Lower leg skin (tissue), 4 donors: ENCODE data around the gene SEH1L. TPM values are rescaled to one million over a fixed set of nuclear protein-coding genes. Genes with fewer than 3 reads are reported as not detected.

Source experiments
- DNase-seq, 2 donors: peaks; one replicate each; pipeline ENCODE4 v3.0.0-alpha.2; 2019; ENCODE audit warnings: low spot score in 2 of 2
- H3K4me3 ChIP-seq: fragments of 200-600 bp; sonication (generic); 2 replicates; pipeline ENCODE4 v1.5.1; 2017; ENCODE audit warnings: mild to moderate bottlenecking, low read depth; ENCODE audit not compliant: poor library complexity, severe bottlenecking
- POLR2A ChIP-seq, 2 donors: fragments of 450-650 bp; IDR thresholded peaks; one replicate each; pipeline ENCODE4 v1.6.1; 2016 to 2017; ENCODE audit warnings: antibody characterized with exemption in 2 of 2, mild to moderate bottlenecking in 1 of 2, moderate library complexity in 1 of 2
- WGBS, 2 donors: methylation state at CpG; one replicate each; pipeline ENCODE4 v1.1.5; 2018; 5-methylcytosine and 5-hydroxymethylcytosine counted together
- intact Hi-C: fragments of 100-400 bp; cut with DNase I; formaldehyde crosslinking; loops from one replicate; pipeline ENCODE4 v1.15.0; 2023; ENCODE audit warnings: low total_unique reads
- total RNA-seq, 4 donors: library from RNA; depleted of rRNA; stranded (reverse); fragments of >200 nt; gene quantifications; one replicate each; pipeline ENCODE4 v1.1.0, GENCODE V29; 2016
- TF ChIP-seq, protein P1 (sequence below), 3 donors: fragments of 450-650 bp; IDR thresholded peaks; one replicate each; pipeline ENCODE4 v1.5.1; 2016; ENCODE audit warnings: antibody characterized with exemption in 3 of 3, mild to moderate bottlenecking in 3 of 3, moderate library complexity in 2 of 3

The SEH1L gene
- total RNA-seq, 4 donors from 2014 or later = 24.1 to 32.2 (median 26.1) TPM

GRCh38 chr18:13025233-13025632 lies 77.4 kb downstream of the SEH1L start:
- WGBS, 2 donors = 95 to 100% methylated on average over 2 of the region's 2 CpGs
- intact Hi-C loops = no loop called here
- DNase-seq = no peak
- no peak overlapping the region for H3K4me3 ChIP-seq
- TF ChIP-seq, protein P1, sequence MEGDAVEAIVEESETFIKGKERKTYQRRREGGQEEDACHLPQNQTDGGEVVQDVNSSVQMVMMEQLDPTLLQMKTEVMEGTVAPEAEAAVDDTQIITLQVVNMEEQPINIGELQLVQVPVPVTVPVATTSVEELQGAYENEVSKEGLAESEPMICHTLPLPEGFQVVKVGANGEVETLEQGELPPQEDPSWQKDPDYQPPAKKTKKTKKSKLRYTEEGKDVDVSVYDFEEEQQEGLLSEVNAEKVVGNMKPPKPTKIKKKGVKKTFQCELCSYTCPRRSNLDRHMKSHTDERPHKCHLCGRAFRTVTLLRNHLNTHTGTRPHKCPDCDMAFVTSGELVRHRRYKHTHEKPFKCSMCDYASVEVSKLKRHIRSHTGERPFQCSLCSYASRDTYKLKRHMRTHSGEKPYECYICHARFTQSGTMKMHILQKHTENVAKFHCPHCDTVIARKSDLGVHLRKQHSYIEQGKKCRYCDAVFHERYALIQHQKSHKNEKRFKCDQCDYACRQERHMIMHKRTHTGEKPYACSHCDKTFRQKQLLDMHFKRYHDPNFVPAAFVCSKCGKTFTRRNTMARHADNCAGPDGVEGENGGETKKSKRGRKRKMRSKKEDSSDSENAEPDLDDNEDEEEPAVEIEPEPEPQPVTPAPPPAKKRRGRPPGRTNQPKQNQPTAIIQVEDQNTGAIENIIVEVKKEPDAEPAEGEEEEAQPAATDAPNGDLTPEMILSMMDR (IDR thresholded peaks at IDR 0.05) = no peak
- TF ChIP-seq POLR2A (IDR thresholded peaks at IDR 0.05) = no peak

- intact Hi-C loops = no loop called here
- H3K4me3 ChIP-seq = no peak overlapping the region
- no peak for DNase-seq
- TF ChIP-seq, protein P1 (IDR thresholded peaks at IDR 0.05) = no peak
- no peak for TF ChIP-seq POLR2A (IDR thresholded peaks at IDR 0.05)
- WGBS, 2 donors = 88% methylated on average over 3 of the region's 3 CpGs
Measured at GRCh38 chr18:13026583-13027270, 78.9 kb downstream of the SEH1L start.

GRCh38 chr18:13028869-13029268 lies 81.1 kb downstream of the SEH1L start:
- 88 to 90% methylated on average over 2 of the region's 2 CpGs for WGBS, 2 donors
- intact Hi-C loops = no loop called here
- no peak overlapping the region for H3K4me3 ChIP-seq
- no peak for DNase-seq
- no peak for TF ChIP-seq POLR2A (IDR thresholded peaks at IDR 0.05)
- TF ChIP-seq, protein P1 (IDR thresholded peaks at IDR 0.05) = no peak

DNA sequence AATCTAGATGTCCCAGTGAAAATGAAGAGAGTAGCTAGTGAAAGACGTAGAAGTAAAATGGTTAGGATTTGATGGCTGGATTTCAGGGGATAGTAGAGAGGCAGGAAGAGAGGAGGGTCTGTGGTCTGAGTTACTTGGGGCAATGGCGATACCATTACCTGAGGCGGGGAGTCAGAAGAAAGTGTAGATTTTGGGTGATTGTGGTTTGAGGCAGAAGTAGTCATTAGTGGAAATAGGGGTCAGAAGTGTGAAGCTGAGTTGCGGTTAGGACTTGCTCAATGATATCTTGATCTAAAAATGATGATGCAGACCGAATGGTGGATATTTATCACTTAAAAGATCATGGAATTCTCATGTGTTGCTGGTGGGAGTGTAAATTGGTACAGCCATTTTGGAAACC lies 84.4 kb downstream of the SEH1L start:
- TF ChIP-seq, protein P1 (IDR thresholded peaks at IDR 0.05) = no peak
- no peak for TF ChIP-seq POLR2A (IDR thresholded peaks at IDR 0.05)
- 78 to 93% methylated on average over 5 of the region's 5 CpGs for WGBS, 2 donors
- intact Hi-C loops = no loop called here

DNA sequence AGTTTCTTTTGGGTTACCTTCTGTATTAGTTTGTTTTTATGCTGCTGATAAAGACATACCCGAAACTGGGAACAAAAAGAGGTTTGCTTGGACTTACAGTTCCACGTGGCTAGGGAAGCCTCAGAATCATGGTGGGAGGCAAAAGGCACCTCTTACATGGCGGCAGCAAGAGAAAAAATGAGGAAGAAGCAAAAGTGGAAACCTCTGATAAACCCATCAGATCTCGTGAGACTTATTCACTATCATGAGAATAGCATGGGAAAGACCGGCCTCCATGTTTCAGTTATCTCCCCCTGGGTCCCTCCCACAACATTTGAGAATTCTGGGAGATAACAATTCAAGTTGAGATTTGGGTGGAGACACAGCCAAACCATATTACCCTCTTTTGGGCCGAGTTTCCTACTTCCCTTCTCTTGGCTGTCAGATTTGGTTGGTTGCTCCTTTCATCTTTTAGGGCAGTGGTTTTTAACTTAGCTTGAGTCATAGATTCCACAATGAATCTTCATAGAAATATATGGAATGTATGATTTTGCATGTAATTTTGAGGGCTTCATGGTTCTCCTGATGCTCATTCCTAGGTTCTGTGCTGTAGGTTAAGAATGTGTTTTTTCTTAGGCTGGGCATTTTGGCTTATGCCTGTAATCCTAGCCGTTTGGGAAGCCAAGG lies 87.6 kb downstream of the SEH1L start:
- DNase-seq = no peak
- TF ChIP-seq POLR2A (IDR thresholded peaks at IDR 0.05) = no peak
- TF ChIP-seq, protein P1 (IDR thresholded peaks at IDR 0.05) = no peak
- intact Hi-C loops = no loop called here
- no peak overlapping the region for H3K4me3 ChIP-seq
- WGBS, 2 donors = 94 to 97% methylated on average over 7 of the region's 7 CpGs

More for the DNA sequence above, 84.4 kb downstream of the SEH1L start:
- DNase-seq = no peak
- H3K4me3 ChIP-seq = no peak overlapping the region
